ENCODE measurements around the gene PAPPA2.

The PAPPA2 gene

GRCh38 chr1:176858433-176858916 lies 395.5 kb downstream of the PAPPA2 start:
- Histone ChIP-seq H3K36me3 (no peaks in the 10 kb centered on the region), H3K9me3 (no peaks in the 10 kb centered on the region), H3K4me2 (no peak overlapping the region), H3K27ac (no peak overlapping the region), H4K20me1 (no peaks in the 10 kb centered on the region), H3K9ac (no peak overlapping the region), H3K4me1 (no peaks in the 10 kb centered on the region), H3K27me3 (no peaks in the 10 kb centered on the region), H3K4me3 (no peak overlapping the region)
- no peak for TF ChIP-seq Cebpa-rat (IDR thresholded peaks at IDR 0.05)

GRCh38 chr1:176863613-176864012 lies 400.6 kb downstream of the PAPPA2 start:
- H3K4me1 ChIP-seq, result no peaks in the 10 kb centered on the region
- no peak overlapping the region for H3K27ac ChIP-seq
- no peaks in the 10 kb centered on the region for H3K9me3 ChIP-seq
- H3K4me2 ChIP-seq, result no peak overlapping the region
- no peak for TF ChIP-seq Cebpa-rat (IDR thresholded peaks at IDR 0.05)
- no peaks in the 10 kb centered on the region for H3K36me3 ChIP-seq
- H3K9ac ChIP-seq, result no peak overlapping the region
- H4K20me1 ChIP-seq, result no peaks in the 10 kb centered on the region
- H3K27me3 ChIP-seq, result no peaks in the 10 kb centered on the region
- no peak overlapping the region for H3K4me3 ChIP-seq

- Histone ChIP-seq H3K27me3 (no peaks in the 10 kb centered on the region), H3K9me3 (no peaks in the 10 kb centered on the region), H3K9ac (no peak overlapping the region), H3K4me3 (no peak overlapping the region), H3K27ac (no peak overlapping the region), H3K4me1 (no peaks in the 10 kb centered on the region), H3K36me3 (no peaks in the 10 kb centered on the region), H3K4me2 (no peak overlapping the region), H4K20me1 (no peaks in the 10 kb centered on the region)
- TF ChIP-seq Cebpa-rat (IDR thresholded peaks at IDR 0.05), result no peak
These were observed 401.2 kb downstream of the PAPPA2 start for GRCh38 chr1:176864211-176864610.

- no peak overlapping the region for H3K4me2 ChIP-seq
- no peaks in the 10 kb centered on the region for H4K20me1 ChIP-seq
- H3K9ac ChIP-seq, result no peak overlapping the region
- no peaks in the 10 kb centered on the region for H3K27me3 ChIP-seq
- H3K4me3 ChIP-seq, result no peak overlapping the region
- TF ChIP-seq Cebpa-rat (IDR thresholded peaks at IDR 0.05), result no peak
- H3K9me3 ChIP-seq, result no peaks in the 10 kb centered on the region
- no peaks in the 10 kb centered on the region for H3K36me3 ChIP-seq
- H3K27ac ChIP-seq, result no peak overlapping the region
- no peaks in the 10 kb centered on the region for H3K4me1 ChIP-seq
These were observed 403.2 kb downstream of the PAPPA2 start for GRCh38 chr1:176866011-176866714.

GRCh38 chr1:176869577-176869976 lies 406.6 kb downstream of the PAPPA2 start:
- no peak for TF ChIP-seq Cebpa-rat (IDR thresholded peaks at IDR 0.05)

GRCh38 chr1:176876966-176877515 lies 414.1 kb downstream of the PAPPA2 start:
- Histone ChIP-seq H3K9me3 (no peaks in the 10 kb centered on the region), H3K27me3 (no peaks in the 10 kb centered on the region), H3K4me2 (no peak overlapping the region), H3K4me3 (no peak overlapping the region), H3K36me3 (no peaks in the 10 kb centered on the region), H4K20me1 (no peaks in the 10 kb centered on the region), H3K4me1 (no peaks in the 10 kb centered on the region), H3K9ac (no peak overlapping the region), H3K27ac (no peak overlapping the region)
- no peak for TF ChIP-seq Cebpa-rat (IDR thresholded peaks at IDR 0.05)

More at GRCh38 chr1:176869577-176869976, 406.6 kb downstream of the PAPPA2 start:
- Histone ChIP-seq H3K36me3 (no peaks in the 10 kb centered on the region), H4K20me1 (no peaks in the 10 kb centered on the region), H3K27ac (no peak overlapping the region), H3K4me2 (no peak overlapping the region), H3K27me3 (no peaks in the 10 kb centered on the region), H3K9me3 (no peaks in the 10 kb centered on the region), H3K4me3 (no peak overlapping the region), H3K9ac (no peak overlapping the region), H3K4me1 (no peaks in the 10 kb centered on the region)

- Histone ChIP-seq H4K20me1 (no peaks in the 10 kb centered on the region), H3K4me3 (no peak overlapping the region), H3K4me2 (no peak overlapping the region), H3K9ac (no peak overlapping the region), H3K9me3 (no peaks in the 10 kb centered on the region), H3K36me3 (no peaks in the 10 kb centered on the region), H3K27ac (no peak overlapping the region), H3K4me1 (no peaks in the 10 kb centered on the region), H3K27me3 (no peaks in the 10 kb centered on the region)
- TF ChIP-seq Cebpa-rat (IDR thresholded peaks at IDR 0.05), result no peak
These were observed 414.6 kb downstream of the PAPPA2 start for GRCh38 chr1:176877557-176877956.

- no peaks in the 10 kb centered on the region for H3K27me3 ChIP-seq
These were observed 416.0 kb downstream of the PAPPA2 start for GRCh38 chr1:176878750-176879536.

GRCh38 chr1:176879784-176880620 lies 417.0 kb downstream of the PAPPA2 start:
- Histone ChIP-seq H3K4me1 (no peaks in the 10 kb centered on the region), H3K4me3 (no peak overlapping the region), H3K36me3 (no peaks in the 10 kb centered on the region), H3K27me3 (no peaks in the 10 kb centered on the region), H4K20me1 (no peaks in the 10 kb centered on the region), H3K9me3 (no peaks in the 10 kb centered on the region), H3K27ac (no peak overlapping the region), H3K9ac (no peak overlapping the region), H3K4me2 (no peak overlapping the region)
- no peak for TF ChIP-seq Cebpa-rat (IDR thresholded peaks at IDR 0.05)

More at GRCh38 chr1:176878750-176879536, 416.0 kb downstream of the PAPPA2 start:
- Histone ChIP-seq H4K20me1 (no peaks in the 10 kb centered on the region), H3K27ac (no peak overlapping the region), H3K4me2 (no peak overlapping the region), H3K9me3 (no peaks in the 10 kb centered on the region), H3K4me1 (no peaks in the 10 kb centered on the region), H3K4me3 (no peak overlapping the region), H3K9ac (no peak overlapping the region), H3K36me3 (no peaks in the 10 kb centered on the region)
- no peak for TF ChIP-seq Cebpa-rat (IDR thresholded peaks at IDR 0.05)
